ENCODE measurements around the gene F7.

DNA sequence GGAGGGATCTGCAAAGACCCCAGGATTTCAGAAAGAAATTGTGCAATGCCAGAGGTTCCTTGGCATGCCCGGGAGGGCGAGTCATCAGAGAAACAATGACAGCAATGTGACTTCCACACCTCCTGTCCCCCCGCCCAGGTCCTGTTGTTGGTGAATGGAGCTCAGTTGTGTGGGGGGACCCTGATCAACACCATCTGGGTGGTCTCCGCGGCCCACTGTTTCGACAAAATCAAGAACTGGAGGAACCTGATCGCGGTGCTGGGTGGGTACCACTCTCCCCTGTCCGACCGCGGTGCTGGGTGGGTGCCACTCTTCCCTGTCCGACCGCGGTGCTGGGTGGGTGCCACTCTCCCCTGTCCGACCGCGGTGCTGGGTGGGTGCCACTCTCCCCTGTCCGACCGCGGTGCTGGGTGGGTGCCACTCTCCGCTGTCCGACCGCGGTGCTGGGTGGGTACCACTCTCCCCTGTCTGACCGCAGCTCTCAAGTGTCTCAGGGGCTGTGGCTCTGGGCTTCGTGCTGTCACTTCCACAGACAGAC lies 11.8 kb downstream of the F7 start:
- TF ChIP-seq GATA2 (IDR thresholded peaks at IDR 0.05; ENCODE audit: low read depth, low read length) (no peak), GATA3 (IDR thresholded peaks at IDR 0.05; ENCODE audit: low read depth, low read length) (no peak)

All from SH-SY5Y (cell line).